Right forelimb (tissue), 1 donor: ENCODE measurements around the gene PRAC2.
A peak's percentile ranks its signal among the peaks of the same experiment; 100 is the strongest.
"Not testable (repeated sequence)": the region's sequence is repeated elsewhere in the genome, so short reads cannot be mapped to it uniquely, and the experiment has no call there.

ENCODE experiments used
- DNase-seq: peaks from one replicate; pipeline ENCODE4 v3.0.0-alpha.2; 2018

PRAC2 gene

GRCh38 chr17:48722915-48723422 lies at the start of gene PRAC2:
Gene PRAC2, plus strand, starts transcription at chr17:48723185. Its CDS starts 1,226 bp downstream, at chr17:48724411.
- no peak for DNase-seq

GRCh38 chr17:48676963-48677558 lies 45.9 kb upstream of the PRAC2 start:
- no peak for DNase-seq

- DNase-seq = peak; percentile 76
These were observed 44.6 kb upstream of the PRAC2 start for GRCh38 chr17:48678141-48678971.

- DNase-seq = no peak
These were observed 43.4 kb upstream of the PRAC2 start for GRCh38 chr17:48679385-48680096.

- no peak for DNase-seq
These were observed 41.4 kb upstream of the PRAC2 start for GRCh38 chr17:48681609-48682008.

GRCh38 chr17:48690655-48691054 lies 32.3 kb upstream of the PRAC2 start:
- DNase-seq = no peak

GRCh38 chr17:48692049-48692448 lies 30.9 kb upstream of the PRAC2 start:
- DNase-seq = no peak

- no peak for DNase-seq
These were observed 29.8 kb upstream of the PRAC2 start for GRCh38 chr17:48693178-48693577.

- no peak for DNase-seq
These were observed 21.0 kb upstream of the PRAC2 start for GRCh38 chr17:48701864-48702532.

GRCh38 chr17:48704361-48705248 lies 18.4 kb upstream of the PRAC2 start:
- DNase-seq = no peak

- DNase-seq = no peak
These were observed 11.9 kb upstream of the PRAC2 start for GRCh38 chr17:48711128-48711527.

GRCh38 chr17:48715496-48716399 lies 7.2 kb upstream of the PRAC2 start:
- no peak for DNase-seq

- not testable (repeated sequence) for DNase-seq
These were observed 6.4 kb upstream of the PRAC2 start for GRCh38 chr17:48716549-48716948.

- no peak for DNase-seq
These were observed 5.4 kb upstream of the PRAC2 start for GRCh38 chr17:48717367-48718226.

GRCh38 chr17:48718227-48718760 lies 4.7 kb upstream of the PRAC2 start:
- peak; percentile 69 for DNase-seq

- peak; percentile 75 for DNase-seq
These were observed 4.0 kb upstream of the PRAC2 start for GRCh38 chr17:48718761-48719641.

GRCh38 chr17:48719642-48720265 lies 3.2 kb upstream of the PRAC2 start:
- no peak for DNase-seq
